Embryonic facial prominence (tissue), 1 donor: ENCODE results near the gene PHACTR1.

ENCODE experiments used
- DNase-seq: peaks from one replicate; pipeline ENCODE4 v3.0.0-alpha.2; 2016; ENCODE audit errors: extremely low spot score

PHACTR1 gene

DNA sequence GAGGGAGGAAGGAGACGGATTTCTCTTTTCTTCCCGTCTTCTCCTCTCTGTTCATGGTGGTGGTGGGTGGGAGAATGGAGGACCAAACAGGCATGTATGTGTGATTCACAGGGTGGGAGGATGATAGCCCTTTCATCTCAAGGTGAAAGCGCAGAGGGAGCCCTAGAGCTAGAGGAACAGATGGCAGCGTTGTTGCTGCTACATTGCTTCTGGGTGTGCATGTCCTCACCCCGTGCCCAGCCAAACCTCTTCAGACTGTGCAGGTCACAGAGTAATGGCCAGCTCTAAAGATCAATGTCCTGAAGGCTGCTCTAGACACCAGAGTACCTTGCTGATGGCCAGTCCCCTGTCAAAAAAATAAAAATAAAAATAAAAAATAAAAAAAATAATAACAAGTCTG lies 310.0 kb downstream of the PHACTR1 start:
- DNase-seq = no peak

DNA sequence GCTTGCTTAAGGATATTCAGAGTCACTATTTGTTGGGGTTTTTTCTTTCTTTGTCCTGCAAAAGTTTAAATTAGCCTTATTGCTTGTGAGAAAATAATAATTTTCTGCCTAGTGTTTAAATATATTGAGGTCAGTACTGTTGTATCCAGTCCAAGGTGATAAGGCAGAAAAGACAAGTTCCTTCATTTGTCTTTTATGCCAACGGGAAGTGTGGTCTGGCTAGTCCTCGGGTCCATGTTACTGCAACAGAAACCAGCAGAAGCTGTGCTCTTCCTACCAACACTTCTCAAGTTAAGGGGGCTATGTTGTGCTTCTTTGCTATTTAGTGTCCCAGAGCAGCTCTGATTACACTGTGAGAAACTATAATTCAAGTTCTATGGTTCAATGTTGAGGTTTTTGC lies 310.6 kb downstream of the PHACTR1 start:
- DNase-seq = no peak

DNA sequence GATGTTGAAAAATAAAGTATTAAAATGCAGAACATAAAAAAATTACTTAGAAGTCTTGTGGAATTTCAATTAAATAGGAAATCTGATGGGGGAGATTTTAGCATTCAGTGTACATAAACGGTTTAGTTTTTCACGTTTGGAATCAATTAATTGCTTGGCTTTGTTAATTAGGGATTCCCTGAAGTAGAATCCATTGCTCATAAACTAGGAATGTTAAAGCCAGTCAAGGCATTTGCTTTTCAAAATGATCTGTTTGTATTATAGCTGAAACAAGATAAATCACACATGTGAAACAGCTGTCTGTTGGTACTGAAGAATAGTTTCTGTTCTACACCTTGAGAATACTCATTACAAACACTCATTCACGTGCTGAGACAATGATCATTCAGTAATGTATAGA lies 313.8 kb downstream of the PHACTR1 start:
- DNase-seq = no peak

DNA sequence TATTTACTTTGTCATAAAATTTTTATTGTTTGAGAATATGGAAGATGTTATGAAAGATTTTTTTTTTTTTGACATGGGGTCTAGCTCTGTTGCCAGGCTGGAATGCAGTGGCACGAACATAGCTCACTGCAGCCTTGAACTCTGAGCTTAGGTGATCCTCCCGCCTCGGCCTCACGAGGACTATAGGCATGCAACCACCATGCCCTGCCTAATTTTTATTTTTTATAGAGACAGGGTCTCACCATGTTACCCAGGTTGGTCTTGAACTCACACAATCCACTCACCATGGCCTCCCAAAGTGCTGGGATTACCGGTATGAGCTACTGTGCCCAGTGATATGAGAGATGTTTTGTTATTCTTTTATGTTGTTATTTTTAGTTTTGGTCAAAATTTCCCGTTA lies 316.0 kb downstream of the PHACTR1 start:
- DNase-seq = no peak

DNA sequence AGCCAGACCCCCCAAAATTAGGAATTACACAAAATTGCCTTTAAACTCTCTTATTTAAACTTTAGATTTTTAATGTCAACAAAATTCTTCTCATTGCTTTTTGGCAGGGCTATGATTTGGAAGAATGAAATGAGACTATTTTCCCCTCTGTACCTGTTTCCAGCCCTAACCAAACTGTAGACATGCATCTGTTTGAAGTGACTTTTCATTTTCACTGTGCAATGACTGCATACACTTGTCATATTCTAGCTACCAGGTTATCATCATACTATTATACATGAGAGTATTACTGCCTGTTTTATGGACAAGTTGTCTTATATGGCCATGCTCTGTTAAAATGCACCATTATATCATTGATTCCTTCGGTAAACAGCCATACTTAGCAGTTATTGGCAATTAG lies 316.6 kb downstream of the PHACTR1 start:
- DNase-seq = no peak

DNA sequence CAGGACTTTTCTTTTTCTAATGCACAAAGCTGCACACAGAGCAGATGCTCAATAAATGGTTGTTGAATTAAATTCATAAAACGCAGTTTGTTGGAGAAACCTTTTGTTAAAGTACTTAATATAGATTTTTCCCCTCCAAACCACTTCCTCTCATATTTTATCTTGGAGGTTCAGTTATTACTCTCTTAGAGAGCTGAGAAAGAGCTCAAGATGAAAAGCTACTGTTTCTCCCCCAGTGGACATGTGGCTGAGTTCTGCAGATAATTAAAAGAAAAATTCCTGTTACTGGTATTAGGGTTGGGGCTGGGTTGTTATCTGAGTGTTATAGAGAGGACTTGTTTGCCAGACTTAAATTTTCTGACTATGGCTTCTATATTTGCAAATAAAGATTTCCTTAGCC lies 317.7 kb downstream of the PHACTR1 start:
- no peak for DNase-seq

DNA sequence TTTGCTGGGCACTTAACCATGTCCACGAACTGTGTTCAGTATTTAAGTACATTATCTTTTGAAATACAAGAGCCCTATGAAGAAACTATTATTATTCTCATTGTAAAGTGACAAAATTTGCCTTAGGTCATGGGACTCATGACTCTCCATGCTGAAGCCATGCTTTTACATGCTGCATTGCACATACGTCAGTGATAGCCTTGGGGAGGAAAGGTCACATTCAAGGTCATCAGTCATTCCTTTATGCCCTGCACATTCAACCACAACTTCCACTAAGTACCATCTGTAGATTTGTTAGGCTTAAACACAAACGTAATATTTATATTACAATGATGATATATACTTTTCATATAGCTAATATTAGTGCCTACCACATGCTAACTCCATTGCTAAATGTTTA lies 319.0 kb downstream of the PHACTR1 start:
- DNase-seq = no peak

DNA sequence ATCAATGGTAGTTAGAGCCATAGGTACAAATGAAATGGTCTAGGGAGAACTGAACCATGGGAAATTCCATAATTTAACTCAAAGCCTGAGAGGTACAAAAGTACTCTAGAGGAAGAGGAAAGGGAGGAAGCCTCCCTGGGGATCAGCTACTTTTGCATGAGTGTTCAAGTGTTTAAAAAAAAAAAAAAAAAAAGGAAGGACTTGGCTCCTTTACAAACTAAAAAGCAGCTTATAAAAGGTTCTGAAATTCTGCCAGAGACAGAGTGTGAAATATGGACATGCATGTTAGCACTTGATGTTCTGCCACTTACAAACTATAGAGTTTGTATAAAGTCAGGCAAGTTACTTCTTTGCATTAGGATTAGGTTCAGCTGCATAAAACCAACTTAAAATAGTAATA lies 321.7 kb downstream of the PHACTR1 start:
- no peak for DNase-seq

DNA sequence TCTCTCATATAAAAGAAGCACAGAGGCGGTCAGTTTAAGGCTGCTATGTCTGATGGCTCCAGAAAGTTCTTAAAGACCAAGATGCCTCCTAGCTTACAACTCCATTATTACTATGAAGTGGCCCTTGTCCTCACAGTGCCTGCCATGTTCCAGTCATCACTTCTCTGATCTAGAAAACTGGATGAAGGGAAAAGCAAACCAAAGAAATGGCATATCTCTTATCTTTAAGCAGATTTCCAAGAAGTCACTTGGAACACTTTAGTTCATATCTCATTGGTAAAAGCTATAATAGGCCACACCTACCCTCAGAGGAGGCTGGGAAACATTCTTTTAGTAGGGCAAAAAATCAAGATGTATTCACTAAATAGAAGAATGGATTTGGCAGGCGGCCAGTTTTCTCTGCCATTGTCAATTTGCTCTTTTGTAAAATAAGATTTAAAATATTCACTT lies 322.2 kb downstream of the PHACTR1 start:
- DNase-seq = no peak

DNA sequence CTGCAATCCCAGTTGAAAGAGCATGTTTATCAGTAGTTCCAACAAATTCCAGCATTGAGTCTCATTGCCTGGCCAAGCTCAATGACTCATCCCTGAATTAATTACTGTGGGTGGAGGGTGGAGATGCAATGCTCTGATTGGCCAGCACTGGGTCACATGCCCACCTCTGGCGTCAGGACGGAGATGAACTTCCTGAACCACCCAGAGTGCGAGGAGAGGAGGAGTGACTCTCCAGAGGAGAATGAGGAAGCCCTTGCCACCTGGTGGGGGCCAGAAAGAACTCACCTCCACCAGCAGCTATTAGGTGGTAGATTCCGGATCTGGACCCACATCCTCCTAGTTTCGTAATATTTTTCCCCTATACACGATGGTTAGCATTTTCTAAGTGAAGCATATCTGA lies 327.8 kb downstream of the PHACTR1 start:
- no peak for DNase-seq

DNA sequence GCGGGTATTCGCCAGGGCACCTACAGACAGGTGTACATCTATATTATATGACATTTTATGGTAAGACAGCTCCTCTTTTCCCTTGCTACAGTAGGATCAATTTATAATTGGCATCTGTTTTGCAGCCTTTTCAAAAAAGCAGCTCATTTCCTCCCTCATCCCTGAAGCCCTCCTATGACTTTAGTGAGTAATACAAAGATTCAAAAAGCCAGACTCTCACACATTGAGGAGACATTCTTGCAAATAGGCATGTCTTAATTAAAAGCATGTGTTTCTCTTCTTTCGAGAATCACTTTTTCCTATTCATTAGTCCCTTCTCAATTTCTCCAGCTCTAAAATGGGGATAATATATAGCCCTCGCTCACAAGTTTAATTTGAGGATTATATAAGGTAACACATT lies 328.3 kb downstream of the PHACTR1 start:
- DNase-seq = no peak

DNA sequence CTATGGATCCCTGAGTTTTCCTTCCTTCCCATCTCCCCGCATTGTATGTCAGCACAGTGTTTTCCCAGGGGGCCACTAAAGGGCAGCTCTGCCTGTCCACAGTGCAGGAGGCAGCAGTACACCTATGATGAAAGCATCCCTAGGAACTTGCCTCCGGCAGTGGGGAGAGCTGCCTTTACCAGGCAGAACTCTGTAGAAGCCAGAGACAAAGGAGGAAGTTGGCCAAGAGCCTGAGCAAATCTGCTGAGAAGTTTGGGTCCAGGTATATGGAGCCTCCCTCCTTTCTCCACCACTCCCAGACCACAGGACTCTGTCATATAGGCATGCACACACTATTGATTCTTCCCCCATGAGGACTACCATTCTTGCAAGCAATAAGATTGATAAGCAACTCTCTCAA lies 329.1 kb downstream of the PHACTR1 start:
- DNase-seq = no peak

DNA sequence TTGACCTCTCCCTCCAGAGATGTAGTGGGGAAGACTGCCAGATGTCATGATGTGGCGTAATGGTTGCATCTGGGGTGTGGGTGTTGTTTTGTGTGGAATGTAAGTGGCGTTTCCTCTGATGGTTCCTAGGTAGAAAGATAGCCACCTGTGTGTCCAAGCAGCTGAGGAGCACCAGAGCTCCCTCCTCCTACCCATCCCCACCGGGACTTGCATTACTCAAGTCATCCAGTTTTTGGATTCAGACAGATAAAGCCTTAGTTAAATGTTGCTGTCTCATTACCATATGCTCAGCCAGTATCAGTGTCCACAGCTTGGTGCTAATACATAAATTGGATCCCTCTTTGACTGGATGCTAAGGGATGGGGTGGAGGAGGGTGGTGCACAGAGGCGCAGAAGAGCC lies 329.5 kb downstream of the PHACTR1 start:
- no peak for DNase-seq

DNA sequence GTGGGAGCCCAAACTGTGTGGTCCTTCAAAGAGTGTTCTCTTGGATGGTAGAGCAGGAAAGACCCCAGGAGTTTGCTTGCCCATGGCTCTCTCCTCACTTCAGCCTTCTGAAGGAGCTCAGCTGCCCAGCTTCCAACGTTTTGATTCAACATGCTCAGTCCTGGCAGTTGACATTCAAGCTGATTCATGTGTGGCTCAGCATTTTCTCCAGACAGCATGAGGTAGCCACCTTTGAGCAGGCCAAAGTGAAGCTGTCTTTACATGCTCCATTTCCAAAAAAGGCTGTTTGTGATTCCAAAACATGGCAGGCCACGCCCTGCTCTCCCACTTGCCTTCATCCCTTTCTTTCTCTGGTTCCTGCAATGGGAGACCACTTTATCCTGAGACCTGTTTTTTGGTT lies 331.5 kb downstream of the PHACTR1 start:
- DNase-seq = no peak

DNA sequence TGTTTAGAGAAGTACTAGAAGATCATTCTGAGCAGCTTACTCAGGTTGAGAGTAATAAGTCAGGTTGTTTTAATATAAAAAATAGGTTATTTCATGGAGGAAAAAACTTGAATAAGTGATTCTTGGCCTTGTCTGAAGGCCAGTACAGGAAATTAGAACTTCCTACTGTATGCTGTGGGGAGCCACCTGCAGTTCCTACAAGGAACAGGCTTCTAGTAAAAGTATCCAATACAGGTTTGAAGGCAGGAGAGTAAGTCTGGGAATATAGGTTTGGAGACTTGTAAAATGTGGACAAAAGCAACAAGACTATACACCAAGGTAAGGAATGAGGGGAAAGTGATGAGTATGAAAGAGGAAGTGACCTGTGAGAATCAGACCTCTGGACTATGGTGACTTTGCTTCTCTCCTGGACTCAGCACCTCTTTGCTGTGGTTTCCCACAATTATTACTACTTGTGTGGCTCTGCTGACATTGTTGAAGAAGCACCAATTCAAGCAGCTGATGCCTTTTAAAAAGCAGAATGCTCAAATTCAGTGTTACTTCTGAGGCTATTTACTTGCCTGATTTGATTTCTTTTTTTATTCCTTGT lies 333.2 kb downstream of the PHACTR1 start:
- DNase-seq = no peak

DNA sequence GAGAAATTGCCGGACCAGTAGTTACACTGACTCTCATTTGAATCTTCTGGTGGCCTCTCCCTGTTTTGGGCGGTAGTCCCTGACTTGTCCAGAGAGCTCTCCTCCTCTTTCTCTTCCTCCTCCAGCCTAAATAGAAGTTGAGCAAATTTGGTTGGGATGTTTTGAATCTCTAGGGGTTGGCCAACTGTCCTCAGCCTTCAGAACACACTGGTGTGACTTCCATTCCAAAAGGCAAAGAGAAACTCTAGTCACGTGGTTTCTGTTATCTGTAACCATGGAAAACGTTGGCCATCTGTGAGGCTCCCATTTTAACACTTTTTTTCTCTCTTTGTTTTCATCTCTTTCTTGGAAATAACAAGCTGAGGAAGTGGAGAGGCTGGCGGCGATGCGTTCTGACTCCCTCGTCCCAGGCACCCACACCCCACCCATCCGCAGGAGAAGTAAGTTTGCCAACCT lies 336.5 kb downstream of the PHACTR1 start:
- DNase-seq = no peak

DNA sequence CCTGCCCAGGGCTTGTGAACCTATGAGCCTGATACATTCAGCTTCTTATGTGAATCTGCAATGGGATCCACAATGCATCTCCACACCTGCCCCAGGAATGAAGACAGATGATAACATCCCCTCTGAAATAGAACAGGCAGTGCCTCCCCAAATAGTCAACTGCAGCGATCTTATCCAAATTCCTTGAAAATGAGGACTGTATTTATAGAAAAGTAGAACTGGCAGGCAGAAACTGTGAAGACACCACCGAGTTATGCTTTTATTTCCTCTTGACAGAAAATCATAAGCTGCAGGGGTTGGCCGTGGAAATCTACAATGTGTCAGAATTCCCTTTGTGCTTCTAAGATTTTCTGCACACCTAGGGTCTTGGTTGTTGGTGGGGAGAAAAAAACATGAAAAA lies 341.5 kb downstream of the PHACTR1 start:
- DNase-seq = no peak

DNA sequence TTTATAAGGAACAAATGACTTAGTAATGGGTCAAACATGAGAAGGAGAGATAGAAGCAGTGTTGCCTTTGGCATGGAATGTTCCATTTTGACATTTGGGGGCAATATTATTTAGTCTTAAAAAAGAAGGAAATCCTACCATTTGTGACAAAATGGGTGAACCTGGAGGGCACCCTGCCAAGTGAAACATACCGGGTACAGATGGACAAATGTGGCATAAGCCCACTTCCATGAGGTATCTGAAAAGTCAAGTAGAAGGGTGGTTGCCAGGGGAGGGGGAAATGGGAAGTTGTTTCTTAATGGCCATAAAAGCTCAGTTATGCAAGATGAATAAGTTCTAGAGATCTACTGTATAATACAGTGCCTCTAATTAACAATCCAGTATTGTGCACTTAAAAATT lies 342.5 kb downstream of the PHACTR1 start:
- no peak for DNase-seq

DNA sequence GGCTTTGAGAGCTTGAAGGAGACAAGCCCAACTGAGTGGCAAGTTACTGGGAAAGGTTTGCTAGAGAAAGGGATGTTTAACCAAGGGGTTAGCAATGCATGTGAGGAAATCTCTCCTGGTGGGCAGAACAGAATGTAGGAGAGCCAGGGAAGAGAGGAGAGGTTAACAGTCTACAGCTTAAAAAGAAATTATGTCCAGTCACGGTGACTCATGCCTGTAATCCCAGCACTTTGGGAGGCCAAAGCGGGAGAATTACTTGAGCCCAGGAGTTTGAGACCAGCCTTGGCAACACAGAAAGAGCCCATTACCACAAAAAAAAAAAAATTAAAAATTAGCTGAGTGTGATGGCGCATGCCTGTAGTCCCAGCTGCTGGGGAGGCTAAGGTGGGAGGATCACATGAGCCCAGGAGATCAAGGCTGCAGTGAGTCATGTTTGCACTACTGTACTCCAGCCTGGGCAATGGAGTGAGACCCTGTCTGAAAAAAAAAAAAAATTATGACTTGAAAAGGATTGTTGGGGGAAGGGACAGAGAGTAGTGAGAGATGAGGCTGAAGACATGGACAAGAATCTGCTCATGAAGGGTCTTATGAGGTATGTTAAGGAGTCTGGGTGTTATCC lies 346.8 kb downstream of the PHACTR1 start:
- DNase-seq = no peak

DNA sequence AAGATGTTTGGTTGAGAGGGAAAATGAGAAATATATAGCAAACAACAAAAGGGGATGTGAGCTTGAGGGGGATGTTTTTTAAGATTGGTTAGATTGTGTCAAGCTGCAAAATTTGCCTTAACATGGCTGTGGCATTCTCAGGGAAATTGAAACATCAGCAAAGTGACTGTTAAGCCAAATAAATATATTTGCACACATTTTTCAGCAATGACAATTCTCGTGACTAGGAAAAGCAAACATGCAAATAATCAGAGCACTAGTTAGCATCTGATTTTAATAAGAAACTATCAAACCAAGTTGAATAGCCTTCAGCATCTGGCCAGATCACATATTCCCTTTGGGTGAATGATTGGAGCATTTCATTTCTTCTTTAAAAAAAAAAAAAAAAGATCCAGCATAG lies 349.0 kb downstream of the PHACTR1 start:
- DNase-seq = no peak

DNA sequence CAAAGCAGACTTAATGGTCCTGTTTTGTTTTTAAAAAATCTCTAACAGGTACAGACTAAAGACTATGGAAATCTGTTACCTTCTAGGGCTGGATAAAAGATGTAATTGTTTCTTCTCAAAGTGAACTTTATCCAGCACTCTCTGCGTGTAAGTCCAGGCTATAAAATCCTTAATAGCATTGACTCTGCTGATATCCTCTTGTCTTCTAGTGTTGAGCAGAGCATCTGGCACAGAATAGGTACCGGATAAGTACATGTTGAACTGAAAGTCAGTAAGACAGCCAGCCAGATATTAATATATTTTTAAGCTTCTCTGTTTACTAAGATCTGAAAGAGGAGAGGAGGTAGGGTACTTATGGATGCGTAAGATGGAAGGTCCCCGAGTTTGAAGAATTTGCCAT lies 349.5 kb downstream of the PHACTR1 start:
- no peak for DNase-seq

DNA sequence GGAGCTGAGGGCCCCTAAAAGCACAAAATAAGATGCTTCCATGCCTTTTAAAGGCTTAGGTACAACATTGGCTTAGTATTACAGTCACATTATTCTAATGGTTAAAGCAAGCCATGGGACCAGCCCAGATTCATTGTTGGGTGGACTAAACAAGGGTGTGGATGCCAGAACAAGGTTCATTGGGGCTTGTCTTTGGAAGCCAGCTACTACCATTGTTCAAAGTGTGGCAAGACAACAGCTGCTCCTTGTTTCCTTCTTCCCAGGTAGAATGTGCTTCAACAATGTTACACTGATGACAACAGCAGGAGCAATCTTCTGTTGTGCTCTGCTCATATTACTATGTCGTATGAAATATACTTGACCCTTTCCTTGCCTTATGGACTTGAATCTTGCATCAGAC lies 350.3 kb downstream of the PHACTR1 start:
- DNase-seq = no peak

DNA sequence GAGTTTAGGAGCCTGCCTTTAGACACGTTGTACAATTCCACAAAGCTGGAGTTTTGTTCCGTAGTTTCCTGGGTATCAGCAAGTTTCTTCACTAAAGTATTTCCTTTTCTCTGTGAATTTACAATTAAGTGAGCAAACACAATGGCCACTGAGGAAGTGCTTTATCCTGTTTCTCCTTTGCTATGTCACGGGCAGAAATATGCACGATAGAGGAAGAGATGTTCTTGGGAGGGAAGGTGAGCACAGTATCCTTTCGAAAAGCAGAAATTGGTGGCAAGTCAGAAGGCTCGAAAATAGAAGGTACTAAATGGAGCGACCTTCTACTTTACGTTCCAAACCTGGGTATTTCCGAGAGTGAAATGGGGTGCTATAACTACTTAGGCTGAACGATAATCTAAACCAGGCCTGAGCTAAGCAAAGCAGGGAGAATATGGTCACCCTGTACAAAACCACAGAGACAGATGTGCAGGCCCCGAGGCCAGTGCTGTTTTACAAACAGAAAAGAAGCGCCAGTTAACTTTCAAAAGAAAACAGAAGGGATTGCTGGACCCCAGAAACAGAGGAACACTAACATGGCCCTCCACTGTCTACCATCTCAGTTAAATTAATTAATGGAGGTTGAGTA lies 352.1 kb downstream of the PHACTR1 start:
- DNase-seq = no peak
